ENCODE results near the gene PCED1A. TPM values are rescaled to one million over a fixed set of nuclear protein-coding genes. Genes with fewer than 3 reads are reported as not detected.

PCED1A gene
- total RNA-seq, 2 experiments from 2014 or later, result 6.9 to 9.8 TPM

DNA sequence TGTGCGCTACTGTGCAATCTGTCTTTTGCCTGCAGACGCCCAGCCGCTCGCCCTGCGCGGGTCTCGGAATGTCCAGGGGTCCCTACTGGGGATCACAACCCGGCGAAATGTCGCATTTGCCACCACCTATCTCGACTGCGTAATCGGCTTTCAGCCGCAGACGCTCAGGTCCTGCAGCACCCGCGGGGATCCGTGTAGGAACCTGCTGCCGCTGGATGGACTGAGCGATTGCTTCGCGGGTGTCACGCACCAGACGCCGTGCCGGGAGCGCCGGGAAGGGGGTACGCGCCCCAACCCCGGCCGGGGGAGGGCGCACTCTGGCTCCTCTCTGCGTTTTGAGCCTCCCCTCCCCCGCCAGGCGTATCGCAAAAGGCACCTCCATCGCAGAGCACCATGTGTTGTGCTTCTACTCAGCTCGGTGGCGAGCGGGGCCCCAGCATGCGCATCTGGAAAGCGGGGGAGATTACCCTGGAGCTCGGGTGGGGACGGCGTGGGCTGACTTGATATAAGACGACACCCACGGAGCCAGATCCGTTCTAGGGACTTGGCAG is 32.1 kb upstream of the PCED1A start:
- no peaks in the 10 kb centered on the region for H3K9me3 ChIP-seq (ENCODE audit: low read length)
- CTCF ChIA-PET (ENCODE audit: unreplicated experiment), result no interaction called here
- peak overlapping the region; percentile 92 for H2AFZ ChIP-seq (ENCODE audit: low read length)
- peak overlapping the region; percentile 87 for H3K4me3 ChIP-seq (ENCODE audit: low read depth, low read length, poor library complexity, severe bottlenecking)
- DNase-seq (ENCODE audit: low spot score), result peak; percentile 73
- BruUV-seq (replicated peaks), result no TSS peak
- H3K79me2 ChIP-seq (ENCODE audit: insufficient read depth, low read depth, low read length), result peaks cover 39% of the 10 kb centered on the region
- intact Hi-C loops (cut with micrococcal nuclease; ENCODE audit: unreplicated experiment), result loop anchor here (2.0 kb wide), 1 partner anchor 220 kb away; the partner anchor contains the start of gene NOP56
- H3K4me2 ChIP-seq (ENCODE audit: low read length), result peak overlapping the region; percentile 95
- H4K20me1 ChIP-seq (ENCODE audit: insufficient read depth, low read length), result peaks cover 12% of the 10 kb centered on the region; the same call in 1 of the 2 replicates
- peak overlapping the region; percentile 56 for H3K27ac ChIP-seq (ENCODE audit: low read depth, low read length, poor library complexity, severe bottlenecking)
- peaks cover 18% of the 10 kb centered on the region for H3K36me3 ChIP-seq (ENCODE audit: insufficient read depth, low read length)
- no peaks in the 10 kb centered on the region for H3K9me2 ChIP-seq (ENCODE audit: insufficient read depth, low read length)
- no peak for TF ChIP-seq EZH2phosphoT487 (IDR thresholded peaks at IDR 0.05; ENCODE audit: borderline replicate concordance, low read depth, low read length)
- TF ChIP-seq CTCF (conservative IDR thresholded peaks at IDR 0.05; ENCODE audit: low read length), result peak; percentile 74
- H3K4me1 ChIP-seq (ENCODE audit: insufficient read depth, low read length, poor library complexity, severe bottlenecking), result peaks cover 33% of the 10 kb centered on the region
- POLR2A ChIA-PET, result interaction anchor here (0.6 to 1.3 kb wide), 2 partner anchors 9 to 59 kb away, joined by 3 read pairs; no protein-coding TSS in a partner anchor

- Histone ChIP-seq H3K4me2 (ENCODE audit: low read length) (peak overlapping the region; percentile 95), H3K4me1 (ENCODE audit: insufficient read depth, low read length, poor library complexity, severe bottlenecking) (peaks cover 33% of the 10 kb centered on the region), H3K79me2 (ENCODE audit: insufficient read depth, low read depth, low read length) (peaks cover 33% of the 10 kb centered on the region), H3K9me3 (ENCODE audit: low read length) (no peaks in the 10 kb centered on the region), H4K20me1 (ENCODE audit: insufficient read depth, low read length) (peaks cover 12% of the 10 kb centered on the region; the same call in 1 of the 2 replicates), H3K36me3 (ENCODE audit: insufficient read depth, low read length) (peaks cover 12% of the 10 kb centered on the region), H2AFZ (ENCODE audit: low read length) (peak overlapping the region; percentile 92), H3K27ac (ENCODE audit: low read depth, low read length, poor library complexity, severe bottlenecking) (no peak overlapping the region), H3K9me2 (ENCODE audit: insufficient read depth, low read length) (no peaks in the 10 kb centered on the region), H3K4me3 (ENCODE audit: low read depth, low read length, poor library complexity, severe bottlenecking) (peak overlapping the region; percentile 87)
- intact Hi-C loops (cut with micrococcal nuclease; ENCODE audit: unreplicated experiment), result loop anchor here (2.0 kb wide), 1 partner anchor 219 kb away; the partner anchor contains the start of gene NOP56
- POLR2A ChIA-PET, result interaction anchor here (0.7 to 0.9 kb wide), 2 partner anchors 11 to 40 kb away, joined by 3 read pairs; no protein-coding TSS in a partner anchor
- DNase-seq (ENCODE audit: low spot score), result no peak
- TF ChIP-seq CTCF (conservative IDR thresholded peaks at IDR 0.05; ENCODE audit: low read length) (no peak), EZH2phosphoT487 (IDR thresholded peaks at IDR 0.05; ENCODE audit: borderline replicate concordance, low read depth, low read length) (no peak)
- CTCF ChIA-PET (ENCODE audit: unreplicated experiment), result no interaction called here
- BruUV-seq (replicated peaks), result no TSS peak
These were observed 31.4 kb upstream of the PCED1A start for GRCh38 chr20:2871661-2872458.
